Osteocyte (in vitro differentiated cells): Measurements from ENCODE around the gene TLR1. TPM values are rescaled to one million over a fixed set of nuclear protein-coding genes. Genes with fewer than 3 reads are reported as not detected.
"Not testable (repeated sequence)": the region's sequence is repeated elsewhere in the genome, so short reads cannot be mapped to it uniquely, and the experiment has no call there.

Experiments
- DNase-seq: peaks from one replicate; pipeline ENCODE4 v3.0.0; 2021; ENCODE audit warnings: mixed read lengths; ENCODE audit not compliant: unreplicated experiment; ENCODE audit errors: extremely low spot score
- H3K27ac Mint-ChIP-seq: one replicate; pipeline ENCODE4 v1.8.0; 2021; ENCODE audit warnings: mild to moderate bottlenecking, mixed read lengths; ENCODE audit not compliant: unreplicated experiment
- H3K27me3 Mint-ChIP-seq: one replicate; pipeline ENCODE4 v1.8.0; 2021; ENCODE audit warnings: mixed read lengths; ENCODE audit not compliant: unreplicated experiment
- H3K36me3 Mint-ChIP-seq: one replicate; pipeline ENCODE4 v1.8.0; 2021; ENCODE audit warnings: mixed read lengths; ENCODE audit not compliant: unreplicated experiment
- H3K4me1 Mint-ChIP-seq: one replicate; pipeline ENCODE4 v1.8.0; 2021; ENCODE audit warnings: mixed read lengths; ENCODE audit not compliant: unreplicated experiment
- H3K4me3 Mint-ChIP-seq: one replicate; pipeline ENCODE4 v1.8.0; 2021; ENCODE audit warnings: mild to moderate bottlenecking, moderate library complexity, mixed read lengths; ENCODE audit not compliant: unreplicated experiment
- H3K9me3 Mint-ChIP-seq: one replicate; pipeline ENCODE4 v1.8.0; 2021; ENCODE audit warnings: mixed read lengths; ENCODE audit not compliant: unreplicated experiment
- total RNA-seq: library from RNA; stranded (reverse); gene quantifications from 2 replicates; pipeline ENCODE4 v1.2.1, GENCODE V29; 2021
- TF ChIP-seq, protein P1 (sequence below): fragments of 200-600 bp; sonication (generic); IDR thresholded peaks from 2 replicates; pipeline ENCODE4 v1.5.0; 2021; ENCODE audit warnings: antibody characterized with exemption, mild to moderate bottlenecking, moderate library complexity

Gene TLR1
- total RNA-seq, 1 donor from 2014 or later, result 0.48 TPM

DNA sequence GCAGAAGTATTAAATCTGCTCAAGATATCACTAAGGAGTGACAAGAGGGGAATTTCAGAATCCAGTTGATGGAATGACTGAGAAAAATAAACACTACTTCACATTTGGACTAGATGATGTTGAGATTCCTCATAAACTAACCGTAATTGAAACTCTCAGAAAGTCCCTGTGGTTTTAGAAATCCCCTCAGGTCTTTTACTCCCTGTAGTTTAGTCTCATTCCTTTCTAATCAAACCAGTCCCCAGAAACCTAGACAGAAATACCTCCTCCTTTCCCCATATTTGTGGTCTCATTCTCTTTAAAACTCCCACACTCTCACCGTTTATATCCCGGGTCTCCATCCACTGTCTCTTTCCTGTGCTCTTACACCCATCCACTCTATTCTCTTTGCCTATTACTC, 15.0 kb upstream of the TLR1 start:
- peaks cover 38% of the 10 kb centered on the region for H3K4me1 Mint-ChIP-seq
- TF ChIP-seq, protein P1, sequence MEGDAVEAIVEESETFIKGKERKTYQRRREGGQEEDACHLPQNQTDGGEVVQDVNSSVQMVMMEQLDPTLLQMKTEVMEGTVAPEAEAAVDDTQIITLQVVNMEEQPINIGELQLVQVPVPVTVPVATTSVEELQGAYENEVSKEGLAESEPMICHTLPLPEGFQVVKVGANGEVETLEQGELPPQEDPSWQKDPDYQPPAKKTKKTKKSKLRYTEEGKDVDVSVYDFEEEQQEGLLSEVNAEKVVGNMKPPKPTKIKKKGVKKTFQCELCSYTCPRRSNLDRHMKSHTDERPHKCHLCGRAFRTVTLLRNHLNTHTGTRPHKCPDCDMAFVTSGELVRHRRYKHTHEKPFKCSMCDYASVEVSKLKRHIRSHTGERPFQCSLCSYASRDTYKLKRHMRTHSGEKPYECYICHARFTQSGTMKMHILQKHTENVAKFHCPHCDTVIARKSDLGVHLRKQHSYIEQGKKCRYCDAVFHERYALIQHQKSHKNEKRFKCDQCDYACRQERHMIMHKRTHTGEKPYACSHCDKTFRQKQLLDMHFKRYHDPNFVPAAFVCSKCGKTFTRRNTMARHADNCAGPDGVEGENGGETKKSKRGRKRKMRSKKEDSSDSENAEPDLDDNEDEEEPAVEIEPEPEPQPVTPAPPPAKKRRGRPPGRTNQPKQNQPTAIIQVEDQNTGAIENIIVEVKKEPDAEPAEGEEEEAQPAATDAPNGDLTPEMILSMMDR, result no peak
- no peaks in the 10 kb centered on the region for H3K27me3 Mint-ChIP-seq
- no peak for DNase-seq
- peak overlapping the region; percentile 10 for H3K4me3 Mint-ChIP-seq
- H3K36me3 Mint-ChIP-seq, result peaks cover 2% of the 10 kb centered on the region
- peak overlapping the region; percentile 76 for H3K27ac Mint-ChIP-seq
- peaks cover 3% of the 10 kb centered on the region for H3K9me3 Mint-ChIP-seq

DNA sequence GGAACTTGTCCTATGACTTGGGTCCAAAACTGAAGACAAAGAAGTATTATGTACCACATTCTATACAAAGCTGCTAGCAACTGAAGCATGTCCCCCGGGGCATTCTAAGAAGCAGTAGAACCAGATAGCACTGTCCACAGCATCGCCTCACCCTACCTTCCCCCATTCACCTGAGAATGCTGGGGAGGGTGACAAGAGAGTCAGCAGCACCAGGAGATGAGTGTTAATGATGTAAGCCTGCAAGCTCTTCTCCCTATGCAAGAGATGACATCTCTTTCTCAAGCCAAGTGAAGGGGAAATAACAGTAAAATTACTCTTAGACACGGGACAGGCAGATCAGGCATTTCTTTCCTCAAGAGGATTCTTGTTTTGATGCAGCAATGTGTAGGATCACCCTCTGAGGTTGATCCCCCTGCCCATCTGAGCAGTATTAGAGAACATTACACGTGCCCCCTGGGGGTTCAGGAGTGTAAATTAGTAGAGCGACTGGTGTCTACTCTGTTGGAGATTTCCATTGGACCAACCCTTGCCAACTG, 13.9 kb upstream of the TLR1 start:
- peaks cover 38% of the 10 kb centered on the region for H3K4me1 Mint-ChIP-seq
- H3K36me3 Mint-ChIP-seq, result peaks cover 2% of the 10 kb centered on the region
- no peaks in the 10 kb centered on the region for H3K27me3 Mint-ChIP-seq
- peaks cover 3% of the 10 kb centered on the region for H3K9me3 Mint-ChIP-seq
- TF ChIP-seq, protein P1, result no peak
- H3K27ac Mint-ChIP-seq, result no peak overlapping the region
- no peak overlapping the region for H3K4me3 Mint-ChIP-seq
- DNase-seq, result no peak

DNA sequence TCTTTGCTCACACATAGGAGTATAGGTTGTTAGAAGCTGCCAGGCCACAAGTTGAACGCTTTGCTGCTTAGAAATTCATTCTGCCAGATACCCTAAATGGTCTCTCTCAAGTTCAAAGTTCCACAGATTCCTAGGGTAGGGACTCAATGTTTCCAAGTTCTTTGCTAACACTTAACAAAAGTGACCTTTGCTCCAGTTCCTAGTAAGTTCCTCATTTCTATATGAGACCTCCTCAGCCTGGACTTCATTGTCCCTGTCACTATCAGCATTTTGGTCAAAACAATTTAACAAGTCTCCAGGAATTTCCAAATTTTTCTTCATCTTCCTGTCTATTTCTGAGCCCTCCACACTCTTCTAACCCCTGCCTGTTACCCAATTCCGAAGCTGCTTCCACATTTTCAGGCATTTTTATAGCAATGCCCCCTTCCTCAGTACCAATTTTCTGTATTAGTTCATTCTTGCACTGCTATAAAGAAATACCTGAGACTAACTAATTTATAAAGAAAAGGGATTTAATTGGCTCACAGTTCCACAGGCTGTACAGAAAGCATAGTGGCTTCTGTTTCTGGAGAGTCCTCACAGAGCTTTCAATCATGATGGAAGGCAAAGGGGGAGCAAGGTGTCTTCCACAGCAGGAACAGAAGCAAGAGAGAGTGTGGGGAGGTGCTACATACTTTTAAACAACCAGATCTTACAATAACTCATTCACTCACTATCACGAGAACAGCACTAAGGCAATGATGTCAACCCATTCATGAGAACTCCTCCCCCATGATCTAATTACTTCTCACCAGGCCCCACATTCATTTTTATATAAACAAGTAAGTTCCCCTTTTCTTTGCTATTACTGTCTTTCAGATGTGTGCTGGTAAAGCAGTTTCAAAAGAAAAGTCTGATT, 11.5 kb upstream of the TLR1 start:
- H3K27me3 Mint-ChIP-seq, result no peaks in the 10 kb centered on the region
- H3K4me3 Mint-ChIP-seq, result no peak overlapping the region
- peaks cover 38% of the 10 kb centered on the region for H3K4me1 Mint-ChIP-seq
- DNase-seq, result no peak
- TF ChIP-seq, protein P1, result no peak
- H3K27ac Mint-ChIP-seq, result no peak overlapping the region
- H3K36me3 Mint-ChIP-seq, result no peaks in the 10 kb centered on the region
- no peaks in the 10 kb centered on the region for H3K9me3 Mint-ChIP-seq

DNA sequence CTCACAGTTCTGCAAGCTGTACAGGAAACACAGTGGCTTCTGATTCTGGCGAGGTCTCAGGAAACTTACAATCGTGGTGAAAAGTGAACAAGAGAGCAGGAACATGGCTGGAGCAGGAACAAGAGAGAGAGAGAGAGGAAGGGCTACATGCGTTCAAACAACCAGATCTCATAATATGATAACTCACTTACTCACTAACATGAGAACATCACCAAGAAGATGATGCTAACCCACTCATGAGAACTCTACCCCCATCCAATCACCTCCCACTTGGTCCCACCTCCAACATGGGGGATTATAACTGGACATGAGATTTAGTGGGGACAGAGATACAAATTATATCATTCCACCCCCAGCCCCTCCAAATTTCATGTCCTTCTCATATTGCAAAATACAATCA, 9.8 kb upstream of the TLR1 start:
- H3K4me3 Mint-ChIP-seq, result no peak overlapping the region
- H3K36me3 Mint-ChIP-seq, result no peaks in the 10 kb centered on the region

DNA sequence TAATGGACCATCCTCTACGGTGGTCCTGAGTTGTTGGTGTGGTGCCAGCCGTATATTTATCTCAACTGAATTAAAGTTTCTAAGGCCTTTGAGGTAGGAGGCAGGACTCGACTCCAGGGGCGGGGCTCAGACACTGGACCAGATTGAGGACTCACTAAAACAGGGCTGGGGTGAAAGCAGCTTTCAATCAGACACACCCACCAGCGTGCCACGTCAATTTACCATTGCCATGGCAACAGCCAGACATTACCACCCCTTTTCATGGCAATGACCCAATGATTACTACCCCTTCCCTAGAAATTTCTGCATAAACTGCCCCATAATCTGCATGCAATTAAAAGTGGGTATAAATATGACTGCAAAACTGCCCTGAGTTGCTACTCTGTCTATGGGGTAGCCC, 6.7 kb upstream of the TLR1 start:
- no peaks in the 10 kb centered on the region for H3K36me3 Mint-ChIP-seq
- no peak overlapping the region for H3K4me3 Mint-ChIP-seq
- no peaks in the 10 kb centered on the region for H3K9me3 Mint-ChIP-seq
- TF ChIP-seq, protein P1, result no peak
- DNase-seq, result no peak
- H3K4me1 Mint-ChIP-seq, result peaks cover 4% of the 10 kb centered on the region
- no peak overlapping the region for H3K27ac Mint-ChIP-seq
- H3K27me3 Mint-ChIP-seq, result no peaks in the 10 kb centered on the region

More for the DNA sequence above, 9.8 kb upstream of the TLR1 start:
- no peak for DNase-seq
- no peak overlapping the region for H3K27ac Mint-ChIP-seq
- TF ChIP-seq, protein P1, result no peak
- peaks cover 23% of the 10 kb centered on the region for H3K4me1 Mint-ChIP-seq
- no peaks in the 10 kb centered on the region for H3K27me3 Mint-ChIP-seq
- no peaks in the 10 kb centered on the region for H3K9me3 Mint-ChIP-seq

DNA sequence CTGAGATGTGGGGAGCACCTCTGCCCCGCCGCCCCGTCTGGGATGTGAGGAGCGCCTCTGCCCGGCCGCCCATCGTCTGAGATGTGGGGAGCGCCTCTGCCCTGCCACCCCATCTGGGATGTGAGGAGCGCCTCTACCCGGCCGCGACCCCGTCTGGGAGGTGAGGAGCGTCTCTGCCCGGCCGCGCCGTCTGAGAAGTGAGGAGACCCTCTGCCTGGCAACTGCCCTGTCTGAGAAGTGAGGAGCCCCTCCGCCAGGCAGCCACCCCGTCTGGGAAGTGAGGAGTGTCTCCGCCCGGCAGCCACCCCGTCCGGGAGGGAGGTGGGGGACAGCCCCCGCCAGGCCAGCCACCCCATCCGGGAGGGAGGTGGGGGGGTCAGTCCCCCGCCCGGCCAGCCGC, 2.9 kb upstream of the TLR1 start:
- H3K27me3 Mint-ChIP-seq, H3K36me3 Mint-ChIP-seq, DNase-seq, H3K27ac Mint-ChIP-seq, H3K9me3 Mint-ChIP-seq, H3K4me3 Mint-ChIP-seq: not testable (repeated sequence)
- H3K4me1 Mint-ChIP-seq, result peaks cover 20% of the 10 kb centered on the region

DNA sequence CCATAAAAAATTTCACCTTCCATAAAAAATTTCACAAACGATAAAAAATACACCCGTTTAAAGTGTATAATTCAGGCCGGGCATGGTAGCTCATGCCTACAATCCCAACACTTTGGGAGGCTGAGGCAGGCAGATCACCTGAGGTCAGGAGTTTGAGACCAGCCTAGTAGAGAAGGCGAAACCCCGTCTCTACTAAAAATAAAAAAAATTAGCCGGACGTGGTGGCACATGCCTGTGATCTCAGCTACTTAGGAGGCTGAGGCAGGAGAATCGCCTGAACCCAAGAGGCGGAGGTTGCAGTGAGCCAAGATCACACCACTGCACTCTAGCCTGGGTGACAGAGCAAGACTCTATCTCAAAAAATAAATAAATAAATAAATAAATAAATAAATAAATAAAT, 1.7 kb upstream of the TLR1 start:
- not testable (repeated sequence) for DNase-seq, H3K4me3 Mint-ChIP-seq, H3K36me3 Mint-ChIP-seq, H3K27ac Mint-ChIP-seq, H3K9me3 Mint-ChIP-seq, H3K27me3 Mint-ChIP-seq
- H3K4me1 Mint-ChIP-seq, result peaks cover 20% of the 10 kb centered on the region
